Erythroblast (primary cell): ENCODE measurements around the gene RPL35A.
"Not testable (repeated sequence)": the region's sequence is repeated elsewhere in the genome, so short reads cannot be mapped to it uniquely, and the experiment has no call there.

ENCODE experiments used
- DNase-seq, 2 experiments: peaks; one replicate each; lab custom pipeline; 2025; lab: John Stamatoyannopoulos, UW
- GATA1 ChIP-seq: IDR thresholded peaks from 2 replicates; pipeline ENCODE4 v1.6.1; 2011; ENCODE audit warnings: low read depth, mild to moderate bottlenecking, control low read depth, low read length, moderate library complexity
- POLR2A ChIP-seq: IDR thresholded peaks from 2 replicates; pipeline ENCODE4 v1.6.1; 2011; ENCODE audit warnings: mild to moderate bottlenecking, low read length

The RPL35A gene

GRCh38 chr3:197949778-197950676 is at the start of gene RPL35A:
TSS of gene RPL35A (plus strand) at chr3:197950190. CDS start at chr3:197950968, 778 bp downstream.
- DNase-seq: peak; percentile 96 to 97
- TF ChIP-seq GATA1 (no peak), POLR2A (peak; percentile 99)

GRCh38 chr3:197901626-197902025 is 48.4 kb upstream of the RPL35A start:
- DNase-seq: no peak
- TF ChIP-seq POLR2A: no peak
- no peak for TF ChIP-seq GATA1

- DNase-seq: peak; percentile 85 to 90
- TF ChIP-seq POLR2A (no peak), GATA1 (no peak)
Measured at GRCh38 chr3:197906023-197906849, 43.8 kb upstream of the RPL35A start.

- no peak for DNase-seq
- TF ChIP-seq POLR2A: no peak
- TF ChIP-seq GATA1: no peak
Measured at GRCh38 chr3:197906850-197907187, 43.2 kb upstream of the RPL35A start.

- TF ChIP-seq GATA1 (no peak), POLR2A (no peak)
- no peak for DNase-seq
Measured at GRCh38 chr3:197907196-197907595, 42.8 kb upstream of the RPL35A start.

- not testable (repeated sequence) for DNase-seq
Measured at GRCh38 chr3:197908550-197908949, 41.4 kb upstream of the RPL35A start.

- TF ChIP-seq POLR2A (no peak), GATA1 (no peak)
- no peak for DNase-seq
Measured at GRCh38 chr3:197908957-197909701, 40.9 kb upstream of the RPL35A start.

GRCh38 chr3:197912741-197913476 is 37.1 kb upstream of the RPL35A start:
- DNase-seq: no peak

GRCh38 chr3:197913641-197914380 is 36.2 kb upstream of the RPL35A start:
- no peak for DNase-seq
- TF ChIP-seq POLR2A (no peak), GATA1 (no peak)

More at GRCh38 chr3:197912741-197913476, 37.1 kb upstream of the RPL35A start:
- no peak for TF ChIP-seq POLR2A
- no peak for TF ChIP-seq GATA1

- not testable (repeated sequence) for DNase-seq
Measured at GRCh38 chr3:197921429-197922275, 28.3 kb upstream of the RPL35A start.

GRCh38 chr3:197926418-197926817 is 23.6 kb upstream of the RPL35A start:
- DNase-seq: peak; percentile 19 to 27
- TF ChIP-seq GATA1: no peak
- no peak for TF ChIP-seq POLR2A

- DNase-seq: not testable (repeated sequence)
Measured at GRCh38 chr3:197927578-197927977, 22.4 kb upstream of the RPL35A start.
